HG03460 (cell line): ENCODE data around the gene RP2.

Experiments
- ATAC-seq: cut with Tn5 transposase; IDR thresholded peaks from one replicate; pipeline ENCODE4 v1.9.1; 2021; ENCODE audit not compliant: unreplicated experiment

Gene RP2

DNA sequence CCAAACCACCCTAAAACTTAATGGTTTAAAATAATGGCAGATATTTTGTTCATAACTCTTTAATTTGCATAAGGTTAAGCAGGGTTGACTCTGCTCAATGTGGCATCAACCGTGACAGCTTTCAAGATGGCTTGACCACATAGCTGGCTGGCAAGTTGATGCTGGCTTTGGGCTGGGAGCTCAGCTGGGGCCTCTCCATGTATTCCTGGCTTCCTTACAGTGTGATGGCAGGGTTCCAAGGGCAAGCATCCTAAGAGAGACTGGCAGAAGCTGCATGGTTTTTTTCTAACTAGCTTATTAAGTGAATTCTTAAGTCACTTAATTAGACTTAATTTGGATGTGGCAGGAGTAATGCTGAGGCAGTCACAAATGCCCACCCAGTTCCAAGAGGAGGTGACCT lies 4.5 kb downstream of the RP2 start:
- ATAC-seq, result no peak

DNA sequence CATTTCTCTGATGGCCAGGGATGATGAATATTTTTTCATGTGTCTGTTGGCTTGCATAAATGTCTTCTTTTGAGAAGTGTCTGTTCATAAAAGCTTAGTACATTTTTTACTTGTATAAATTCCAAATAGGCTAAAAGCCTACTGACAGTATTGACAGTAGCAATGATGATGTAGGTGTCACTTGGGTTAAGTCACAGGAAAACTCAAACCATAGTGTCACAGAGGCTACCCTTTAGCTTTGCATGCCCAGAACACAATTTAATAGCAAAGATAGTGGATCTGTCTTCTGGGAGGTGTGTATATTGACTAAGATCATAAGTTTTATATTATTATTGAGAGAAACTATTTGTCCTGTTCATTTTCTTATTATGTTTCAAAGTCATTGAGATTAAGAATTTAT lies 8.1 kb downstream of the RP2 start:
- ATAC-seq, result no peak

DNA sequence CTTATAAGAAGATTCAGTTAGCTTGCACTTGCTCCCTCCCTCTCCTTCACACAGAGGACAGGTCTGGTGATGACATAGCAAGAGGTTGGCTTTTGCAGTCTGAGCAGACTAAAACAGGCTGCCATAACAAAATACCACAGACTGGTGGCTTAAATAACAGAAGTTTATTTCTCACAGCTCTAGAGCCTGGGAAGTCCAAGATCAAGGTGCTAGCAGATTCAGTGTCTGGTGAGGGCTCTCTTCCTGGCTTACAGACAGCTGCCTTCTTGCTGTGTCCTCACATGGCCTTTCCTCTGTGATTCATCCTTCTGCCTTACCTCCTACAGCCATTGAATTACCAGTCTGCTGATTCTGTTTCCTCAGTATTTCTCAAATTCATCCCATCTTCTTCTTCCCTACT lies 13.1 kb downstream of the RP2 start:
- ATAC-seq, result no peak

DNA sequence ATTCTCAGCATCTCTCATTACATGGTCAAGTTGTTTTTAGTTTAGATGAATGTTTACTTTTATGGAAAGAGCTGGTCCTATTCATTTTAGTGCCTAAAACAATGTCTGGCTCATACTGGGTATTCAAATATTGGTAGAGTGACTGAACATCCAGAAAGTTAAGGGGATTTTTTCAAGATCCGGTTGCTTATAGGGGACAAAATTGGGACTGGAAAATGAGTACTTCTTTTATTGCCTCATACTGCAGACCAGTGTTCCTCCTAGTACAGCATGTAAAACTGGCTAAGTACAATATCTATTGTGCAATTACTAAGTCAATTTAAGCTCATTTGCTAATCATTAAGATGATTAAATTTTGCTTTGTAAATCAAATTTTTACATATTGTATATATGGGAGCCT lies 13.9 kb downstream of the RP2 start:
- ATAC-seq, result no peak

DNA sequence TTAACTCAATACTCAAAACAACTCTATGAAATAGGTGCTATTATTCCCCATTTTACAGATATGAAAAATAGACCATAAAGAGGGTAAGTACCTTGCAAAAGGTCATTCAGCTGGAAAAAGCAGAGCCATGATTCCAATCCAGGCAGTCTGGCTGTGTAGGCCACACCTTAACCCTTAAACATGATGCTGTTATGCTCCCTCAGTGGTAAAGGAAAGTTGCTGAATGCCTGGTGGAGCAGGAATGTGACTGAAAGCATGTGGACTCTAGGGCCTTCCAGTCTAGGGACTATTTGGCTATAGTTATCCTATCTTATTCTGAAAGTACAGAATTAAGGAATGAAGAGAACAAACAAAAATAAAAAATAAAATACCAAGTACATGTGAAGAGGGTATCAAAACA lies 19.6 kb downstream of the RP2 start:
- no peak for ATAC-seq

DNA sequence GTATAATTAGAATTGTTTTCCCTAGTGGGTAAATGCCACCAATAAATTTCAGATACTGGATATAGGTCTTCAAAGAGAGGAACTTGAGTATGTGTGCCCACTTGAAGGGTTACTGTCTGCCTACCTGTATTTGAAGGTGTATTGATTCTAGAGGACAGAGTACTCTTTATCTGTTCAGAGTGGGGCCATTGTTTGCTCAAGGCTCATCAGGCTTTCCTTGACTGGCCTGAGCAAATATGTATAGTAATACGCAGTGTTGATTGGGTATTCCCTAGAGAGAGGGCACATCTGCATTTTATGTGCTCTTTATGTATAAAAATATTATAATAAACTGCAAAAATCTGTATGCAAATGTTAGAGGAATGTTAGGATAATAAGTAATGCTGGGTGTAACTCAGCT lies 23.7 kb downstream of the RP2 start:
- no peak for ATAC-seq

DNA sequence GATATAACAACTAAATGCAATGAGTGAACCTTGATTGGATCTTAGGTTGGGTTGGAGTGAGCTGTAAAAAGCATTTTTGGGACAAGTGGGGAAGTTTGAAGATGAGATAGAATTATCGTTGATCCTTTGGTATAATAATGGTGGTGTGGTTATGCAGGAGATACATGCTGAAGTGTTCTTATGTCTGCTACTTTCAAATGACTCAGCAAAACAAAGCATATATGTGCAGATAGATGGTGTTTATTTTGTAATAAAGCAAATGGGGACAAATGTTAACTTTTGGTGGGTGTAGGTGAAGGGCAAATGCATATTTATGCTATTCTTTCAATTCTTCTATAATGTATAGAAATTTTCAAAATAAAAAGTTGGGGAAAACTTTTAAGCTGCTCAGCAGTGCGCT lies 26.2 kb downstream of the RP2 start:
- no peak for ATAC-seq

DNA sequence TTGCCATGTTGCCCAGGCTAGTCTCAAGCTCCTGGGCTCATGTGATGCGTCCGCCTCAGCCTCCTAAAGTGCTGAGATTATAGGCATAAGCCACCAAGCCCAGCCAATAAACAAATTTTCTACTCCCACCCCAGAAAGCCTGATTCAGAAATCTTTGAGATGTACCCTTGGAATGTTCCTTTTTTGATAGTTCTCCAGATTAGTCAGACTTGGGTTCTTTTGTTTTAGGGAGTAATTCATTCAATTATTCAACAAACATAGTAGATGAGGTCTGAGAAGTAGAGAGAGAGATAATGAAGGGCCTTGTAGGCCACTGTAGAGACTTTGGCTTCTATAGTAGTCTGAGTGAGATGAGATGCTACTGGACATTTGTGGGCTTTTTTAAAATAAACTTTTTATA lies 27.8 kb downstream of the RP2 start:
- ATAC-seq, result no peak

DNA sequence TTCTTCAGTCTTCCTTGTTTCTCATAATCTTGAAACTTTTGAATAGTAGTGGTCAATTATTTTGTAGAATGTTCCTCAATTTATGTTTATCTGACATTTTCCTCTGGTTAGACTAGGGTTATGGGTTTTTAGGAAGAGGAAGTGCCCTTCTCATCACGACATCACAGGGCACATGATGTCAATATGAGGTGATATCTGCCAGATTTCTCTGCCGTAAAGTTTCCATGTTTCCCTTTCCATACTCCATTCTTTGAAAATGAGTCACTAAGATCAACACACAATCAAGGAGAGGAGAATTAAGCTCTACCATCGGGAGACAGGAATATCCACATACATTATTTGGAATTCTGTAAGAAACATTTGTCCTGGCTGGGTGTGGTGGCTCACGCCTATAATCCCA lies 28.4 kb downstream of the RP2 start:
- no peak for ATAC-seq

DNA sequence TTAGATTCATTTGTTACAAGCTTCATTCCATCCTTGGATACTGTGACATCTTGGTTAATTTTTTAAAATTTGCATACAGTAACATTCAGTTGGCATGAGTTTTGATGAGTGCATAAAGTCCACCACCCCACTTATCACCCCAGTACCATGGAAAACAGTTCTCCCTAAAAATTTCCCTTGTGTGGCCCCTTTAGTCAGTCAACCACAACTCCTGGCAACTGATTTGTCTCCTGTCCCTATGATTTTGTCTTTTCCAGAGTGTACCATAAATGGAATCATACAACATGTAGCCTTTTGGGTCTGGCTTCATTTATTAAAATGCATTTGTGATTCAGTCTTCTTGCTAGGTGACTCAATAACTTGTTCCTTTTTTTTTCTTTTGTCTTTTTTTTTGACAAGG lies 29.9 kb downstream of the RP2 start:
- no peak for ATAC-seq

DNA sequence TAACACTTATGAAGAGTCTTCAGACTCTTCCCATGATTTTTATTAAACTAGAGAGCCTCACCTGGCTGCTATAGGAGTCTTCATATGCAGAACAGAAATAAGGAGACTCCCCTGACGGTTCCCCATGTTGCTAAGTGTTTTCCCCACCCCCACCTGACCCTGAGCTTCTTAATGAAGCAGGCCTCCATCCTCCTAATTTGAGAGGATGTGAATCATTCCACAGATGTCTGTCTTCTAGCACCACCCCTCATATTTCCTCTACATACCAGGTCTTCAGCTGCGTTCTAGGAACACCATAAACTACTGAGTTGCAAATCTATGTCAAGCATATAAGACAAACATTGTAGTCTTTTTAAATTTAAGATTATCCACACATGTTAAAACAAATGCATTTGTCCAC lies 36.9 kb downstream of the RP2 start:
- ATAC-seq, result no peak

DNA sequence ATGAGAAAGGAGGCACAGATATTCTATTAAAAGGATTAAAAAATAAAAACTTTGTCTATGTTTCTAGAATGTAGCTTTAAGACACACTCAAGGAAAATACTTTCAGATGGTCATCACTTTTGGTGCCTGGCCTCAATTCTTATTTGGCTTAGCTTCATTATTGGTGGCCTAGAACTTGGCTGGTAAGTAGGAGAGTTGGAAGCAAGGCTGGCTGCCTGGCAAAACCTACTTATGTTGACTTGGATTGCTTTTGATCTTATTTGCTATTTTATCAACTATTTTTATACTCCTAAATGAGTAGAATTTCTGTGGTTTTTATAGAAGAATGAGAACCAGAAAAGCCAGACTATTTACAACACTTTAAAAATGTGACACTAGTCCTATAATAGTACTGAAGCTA lies 40.1 kb downstream of the RP2 start:
- ATAC-seq, result no peak

DNA sequence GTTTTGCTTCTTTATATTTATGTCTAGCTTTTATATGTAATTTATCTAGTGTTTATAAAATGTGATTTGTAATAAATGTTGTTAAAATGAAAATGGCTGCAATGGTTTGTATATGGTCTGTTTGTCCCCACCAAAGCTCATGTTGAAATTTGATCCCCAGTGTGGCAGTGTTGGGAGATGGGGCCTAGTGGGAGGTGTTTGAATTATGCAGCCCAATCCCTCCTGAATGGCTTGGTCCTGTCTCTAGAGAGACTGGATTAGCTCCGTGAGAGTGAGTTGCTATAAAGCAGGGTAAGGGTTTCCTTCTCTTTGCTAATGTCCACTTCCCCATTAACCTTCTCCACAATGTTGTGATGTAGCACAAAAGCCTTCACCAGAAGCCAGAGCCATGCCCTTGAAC lies 45.4 kb downstream of the RP2 start:
- no peak for ATAC-seq

DNA sequence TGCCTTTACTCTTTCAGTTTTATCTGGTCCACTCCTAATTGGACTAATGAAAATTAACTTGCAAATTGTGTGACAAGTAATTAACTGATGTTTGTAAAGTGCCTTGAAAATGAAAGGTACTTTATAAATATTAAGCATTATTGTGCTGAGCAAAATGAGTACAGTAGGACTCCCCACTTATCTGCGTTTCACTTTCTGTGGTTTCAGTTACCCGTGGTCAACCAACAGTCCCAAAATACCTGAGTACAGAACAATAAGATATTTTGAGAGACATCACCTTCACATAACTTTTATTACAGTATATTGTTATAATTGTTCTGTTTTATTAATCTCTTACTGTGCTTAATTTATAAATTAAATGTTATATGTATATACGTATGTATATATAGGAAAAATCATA lies 48.0 kb downstream of the RP2 start:
- no peak for ATAC-seq

DNA sequence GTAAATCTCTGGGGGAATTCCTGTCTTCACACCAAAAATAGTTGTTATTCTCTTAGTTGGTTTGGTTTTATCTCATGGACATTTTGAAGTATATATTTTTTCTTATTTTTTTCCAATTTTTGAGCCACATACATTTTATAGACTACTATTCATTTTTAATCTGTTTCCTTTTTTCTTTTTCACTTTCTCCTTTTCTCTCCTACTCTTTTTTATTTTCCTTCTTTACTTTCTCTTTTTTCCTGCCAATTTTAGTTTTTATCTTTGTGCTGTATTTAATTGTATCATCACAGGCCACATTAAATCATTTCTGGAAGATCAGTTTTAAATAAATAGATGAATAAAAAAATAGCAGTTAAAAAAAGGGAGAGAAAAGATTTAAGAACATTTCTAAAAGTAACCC lies 61.4 kb downstream of the RP2 start:
- no peak for ATAC-seq

DNA sequence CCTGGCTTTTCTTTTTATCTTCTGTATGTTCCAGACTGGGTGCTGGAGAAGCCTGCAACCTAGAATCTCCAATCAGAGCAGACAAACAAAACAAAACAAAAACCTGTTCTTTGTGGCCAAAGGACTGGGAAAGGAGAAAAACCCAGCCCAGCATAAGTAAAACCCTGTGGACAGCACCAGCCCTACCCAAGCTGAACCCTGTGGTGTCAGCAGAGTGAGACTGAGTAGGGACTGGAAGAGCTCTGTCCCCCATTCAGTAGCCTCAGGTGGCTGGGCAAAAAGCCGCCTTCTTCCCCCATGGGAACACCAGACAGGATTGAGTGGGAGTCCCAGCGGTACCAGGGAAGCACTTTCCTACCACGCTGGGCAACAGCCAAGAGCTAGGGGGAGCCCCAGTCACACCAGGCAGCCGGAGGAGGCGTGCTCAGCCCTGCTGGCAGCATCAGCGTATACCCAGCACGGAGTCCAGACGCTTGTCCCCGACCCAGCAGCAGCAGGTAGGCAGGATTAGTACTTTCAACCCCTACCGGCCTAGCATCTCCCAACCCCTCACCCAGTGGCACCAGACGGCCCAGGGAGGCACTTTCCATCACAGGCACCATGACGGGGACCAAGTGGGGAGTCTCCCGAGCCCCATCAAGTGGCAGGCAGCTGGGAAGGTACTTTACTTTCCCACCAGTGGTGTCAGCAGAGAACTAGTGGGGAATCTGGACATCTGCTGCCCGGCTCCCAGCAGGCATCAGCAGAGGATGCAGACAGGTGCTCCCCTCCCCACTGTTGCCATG lies 66.8 kb downstream of the RP2 start:
- peak; percentile 92 for ATAC-seq

DNA sequence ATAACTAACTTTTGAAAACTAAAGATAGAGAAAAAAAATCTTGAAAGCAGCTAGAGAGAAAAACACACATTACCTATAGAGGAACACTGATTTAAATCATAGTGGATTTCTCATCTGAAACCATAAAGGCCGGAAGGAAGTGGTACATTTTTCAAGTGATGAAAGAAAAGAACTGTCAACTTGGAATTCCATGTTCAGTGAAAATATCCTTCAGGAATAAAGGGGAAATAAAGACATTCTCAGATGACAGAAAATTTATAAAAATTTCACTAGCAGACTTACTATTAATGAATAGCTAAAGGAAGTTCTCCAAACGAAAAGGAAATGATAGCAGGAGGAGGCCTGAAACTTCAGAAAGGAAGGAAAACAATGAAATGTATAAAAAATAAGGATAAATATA lies 67.8 kb downstream of the RP2 start:
- no peak for ATAC-seq

DNA sequence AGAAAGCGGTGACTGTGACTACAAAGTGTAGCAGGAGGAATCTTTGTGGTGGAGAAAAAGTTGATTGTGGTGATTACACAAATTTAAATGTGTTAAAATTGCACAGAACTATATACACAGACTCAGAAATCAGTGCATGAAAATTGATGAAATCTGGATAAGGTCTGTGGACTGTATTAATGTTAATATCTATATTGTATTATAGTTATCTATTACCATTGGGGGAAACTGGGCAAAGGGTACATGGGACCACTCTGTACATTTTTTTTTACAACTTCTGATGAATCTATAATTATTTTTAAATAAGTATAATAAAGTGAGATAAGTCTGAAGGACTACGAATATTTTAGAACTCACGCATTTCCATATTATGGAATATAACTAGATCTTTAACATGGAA lies 73.6 kb downstream of the RP2 start:
- ATAC-seq, result no peak

DNA sequence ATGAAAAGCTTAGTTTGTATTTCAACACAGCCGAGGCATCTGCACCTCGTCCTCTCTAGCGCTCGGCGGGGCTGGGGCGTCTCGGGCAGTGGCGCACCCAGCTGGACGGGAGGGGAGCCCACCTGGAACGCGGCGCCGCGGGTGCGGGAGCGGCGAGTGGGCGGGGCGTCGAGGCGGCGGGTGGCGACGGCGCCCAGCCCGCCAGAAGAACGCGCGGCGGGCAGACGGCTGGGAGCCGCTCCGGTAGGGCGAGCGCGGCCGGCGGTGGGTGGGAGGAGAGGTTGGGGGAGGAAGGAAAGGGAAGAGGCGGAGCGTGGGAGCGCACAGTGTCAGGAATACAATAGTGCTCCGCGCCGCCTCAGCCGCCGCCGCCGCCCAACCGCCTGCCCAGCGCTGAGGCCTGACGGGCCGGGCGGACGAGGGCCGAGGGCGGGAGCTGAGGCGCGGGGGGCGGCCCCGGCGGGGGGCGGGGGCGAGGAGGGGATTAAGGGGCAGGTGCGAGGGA lies 75.3 kb downstream of the RP2 start, which contains the start of gene JADE3:
JADE3 (plus strand) TSS at position 324 of the 505 bp plus-strand sequence. CDS start 72,474 bp downstream, outside the sequence.
- peak; percentile 48 for ATAC-seq

DNA sequence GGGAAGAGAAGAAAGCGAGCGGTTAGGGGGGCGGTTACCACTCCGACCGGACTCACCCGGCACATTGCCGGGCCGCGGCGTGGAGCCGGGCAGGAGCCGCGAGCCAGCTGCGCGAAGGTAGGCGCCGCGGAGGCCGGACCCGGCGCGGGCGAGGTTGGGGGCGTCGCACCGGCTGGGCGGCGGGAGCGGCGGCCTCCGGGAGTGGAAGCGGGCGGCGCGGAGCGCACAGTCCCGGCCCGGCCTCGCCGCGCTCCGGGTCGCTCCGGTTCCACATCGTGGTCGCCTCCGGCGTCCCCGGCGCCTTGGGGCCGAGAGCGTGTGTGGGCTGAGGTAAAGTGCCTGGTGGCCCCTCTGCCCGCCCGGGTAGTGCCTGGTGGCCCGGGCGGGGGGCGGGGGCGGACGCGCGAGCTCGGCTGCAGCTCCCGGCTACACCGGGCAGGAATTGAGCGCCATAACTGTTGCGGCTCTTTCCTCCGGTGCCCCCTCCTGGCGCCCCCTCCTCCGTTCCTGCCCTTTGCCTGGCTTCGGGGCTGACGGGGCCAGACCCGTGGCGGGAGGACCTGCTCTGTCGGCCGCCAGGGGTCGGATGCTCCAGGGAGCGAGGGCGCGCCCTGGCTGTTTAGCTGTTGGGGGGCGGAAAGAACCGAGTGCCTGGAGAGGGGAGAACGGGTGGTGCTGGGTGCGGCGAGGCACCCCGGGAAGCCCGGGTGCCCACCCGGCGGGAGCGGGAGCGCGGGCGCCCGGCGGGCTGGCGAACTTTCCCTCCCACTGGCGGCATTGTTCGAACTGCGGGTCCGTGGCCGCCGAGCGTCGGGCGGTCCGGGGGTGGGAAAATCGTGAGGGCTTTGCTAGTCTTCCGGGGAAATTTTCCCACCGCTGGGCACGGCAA lies 76.0 kb downstream of the RP2 start:
- peak; percentile 43 for ATAC-seq

DNA sequence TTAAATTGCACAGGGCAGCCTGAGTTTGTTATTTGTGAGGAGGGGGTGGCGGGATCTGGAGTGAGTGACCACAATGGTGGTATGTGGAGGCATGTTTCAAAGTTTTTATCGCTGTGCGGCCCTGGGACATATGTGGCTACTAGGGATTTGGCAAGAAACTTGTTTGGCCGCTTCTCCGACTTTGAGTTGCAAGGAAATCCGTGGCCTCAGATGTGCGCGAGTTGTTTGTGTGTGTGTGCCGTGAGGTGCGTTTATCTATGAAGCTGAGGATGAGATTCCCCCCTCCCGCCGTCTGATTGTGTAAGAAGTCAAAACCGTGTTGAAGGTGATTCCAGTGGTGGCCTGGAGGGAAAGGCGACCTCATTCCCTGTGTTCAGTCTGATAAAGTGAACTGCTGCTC lies 76.8 kb downstream of the RP2 start:
- ATAC-seq, result no peak

DNA sequence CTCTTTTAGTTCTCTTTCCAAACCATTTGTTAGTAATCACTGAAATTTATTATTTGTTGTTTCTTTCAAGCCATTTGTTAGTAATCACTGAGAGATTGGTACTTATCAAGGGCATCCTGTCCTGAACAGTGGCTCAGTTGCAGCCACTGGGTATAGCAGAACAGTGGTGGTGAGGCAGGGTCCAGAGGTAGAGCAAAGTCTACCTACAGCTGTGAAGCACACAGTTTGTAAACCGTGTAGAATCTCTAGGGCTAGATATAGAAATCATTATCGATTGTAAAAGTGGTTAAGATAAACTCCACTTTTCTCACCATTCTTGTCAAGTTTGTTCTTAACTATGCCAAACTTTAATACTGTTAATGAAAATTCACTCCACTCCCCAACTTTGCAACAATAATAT lies 79.4 kb downstream of the RP2 start:
- no peak for ATAC-seq
